Testis (tissue), 2 donors: Measurements from ENCODE around the gene SLC41A1.

Source experiments
- POLR2A ChIP-seq: fragments of 450-650 bp; IDR thresholded peaks from one replicate; pipeline ENCODE4 v1.6.1; 2017; ENCODE audit warnings: antibody characterized with exemption, mild to moderate bottlenecking, moderate library complexity
- TF ChIP-seq, protein P1 (sequence below), 3 experiments: fragments of 450-650 bp in 2 of 3; fragments of 200-600 bp in 1 of 3; sonication (generic) in 1 of 3; IDR thresholded peaks; one replicate each; pipeline ENCODE4 v1.5.1; 2016 to 2019; ENCODE audit warnings: antibody characterized with exemption in 3 of 3, mild to moderate bottlenecking in 2 of 3, moderate library complexity in 1 of 3

DNA sequence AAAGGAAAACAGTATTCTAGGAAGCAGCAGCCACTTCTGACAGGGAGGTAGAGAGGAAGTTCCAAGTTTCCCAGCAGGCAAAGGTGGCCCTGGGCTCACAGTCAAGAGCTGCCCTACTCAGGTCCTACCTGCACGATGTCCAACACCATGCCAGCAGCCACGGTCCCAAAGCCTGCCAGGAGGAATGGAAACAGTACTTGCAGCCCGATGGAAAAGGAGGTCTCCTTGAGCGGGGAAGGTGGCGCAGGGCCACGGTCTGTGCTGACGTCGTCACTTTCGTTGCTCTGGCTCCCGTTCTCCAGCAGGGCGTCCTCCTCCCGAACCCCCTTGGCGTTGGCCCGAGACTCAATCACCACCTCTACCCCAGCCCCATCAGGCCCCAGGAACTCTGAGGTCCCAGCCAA lies 3.1 kb downstream of the SLC41A1 start:
- TF ChIP-seq, protein P1, sequence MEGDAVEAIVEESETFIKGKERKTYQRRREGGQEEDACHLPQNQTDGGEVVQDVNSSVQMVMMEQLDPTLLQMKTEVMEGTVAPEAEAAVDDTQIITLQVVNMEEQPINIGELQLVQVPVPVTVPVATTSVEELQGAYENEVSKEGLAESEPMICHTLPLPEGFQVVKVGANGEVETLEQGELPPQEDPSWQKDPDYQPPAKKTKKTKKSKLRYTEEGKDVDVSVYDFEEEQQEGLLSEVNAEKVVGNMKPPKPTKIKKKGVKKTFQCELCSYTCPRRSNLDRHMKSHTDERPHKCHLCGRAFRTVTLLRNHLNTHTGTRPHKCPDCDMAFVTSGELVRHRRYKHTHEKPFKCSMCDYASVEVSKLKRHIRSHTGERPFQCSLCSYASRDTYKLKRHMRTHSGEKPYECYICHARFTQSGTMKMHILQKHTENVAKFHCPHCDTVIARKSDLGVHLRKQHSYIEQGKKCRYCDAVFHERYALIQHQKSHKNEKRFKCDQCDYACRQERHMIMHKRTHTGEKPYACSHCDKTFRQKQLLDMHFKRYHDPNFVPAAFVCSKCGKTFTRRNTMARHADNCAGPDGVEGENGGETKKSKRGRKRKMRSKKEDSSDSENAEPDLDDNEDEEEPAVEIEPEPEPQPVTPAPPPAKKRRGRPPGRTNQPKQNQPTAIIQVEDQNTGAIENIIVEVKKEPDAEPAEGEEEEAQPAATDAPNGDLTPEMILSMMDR (IDR thresholded peaks at IDR 0.05) = no peak
- no peak for TF ChIP-seq POLR2A
